ENCODE results near the gene SLC16A11. TPM values are rescaled to one million over a fixed set of nuclear protein-coding genes. Genes with fewer than 3 reads are reported as not detected.

The SLC16A11 gene
- polyA plus RNA-seq, 1 donor, result 0.94 TPM

GRCh38 chr17:7017827-7018200 lies 26.1 kb downstream of the SLC16A11 start:
- no CpG with 5 or more reads among the region's 12 CpGs for WGBS (ENCODE audit: insufficient coverage, low lambda C conversion rate)
- peaks cover 27% of the 10 kb centered on the region for H3K4me1 ChIP-seq (ENCODE audit: control insufficient read depth, insufficient read depth, low read length)
- peaks cover 27% of the 10 kb centered on the region for H3K27me3 ChIP-seq (ENCODE audit: control insufficient read depth, insufficient read depth, low read length)
- H3K4me3 ChIP-seq (ENCODE audit: low read length), result no peak overlapping the region
- no peaks in the 10 kb centered on the region for H3K9me3 ChIP-seq (ENCODE audit: control insufficient read depth, low read depth, low read length)
- H3K27ac ChIP-seq (ENCODE audit: low read length), result no peak overlapping the region
- DNase-seq, result no peak
- H3K36me3 ChIP-seq (ENCODE audit: control insufficient read depth, insufficient read depth, low read length), result peaks cover 12% of the 10 kb centered on the region

DNA sequence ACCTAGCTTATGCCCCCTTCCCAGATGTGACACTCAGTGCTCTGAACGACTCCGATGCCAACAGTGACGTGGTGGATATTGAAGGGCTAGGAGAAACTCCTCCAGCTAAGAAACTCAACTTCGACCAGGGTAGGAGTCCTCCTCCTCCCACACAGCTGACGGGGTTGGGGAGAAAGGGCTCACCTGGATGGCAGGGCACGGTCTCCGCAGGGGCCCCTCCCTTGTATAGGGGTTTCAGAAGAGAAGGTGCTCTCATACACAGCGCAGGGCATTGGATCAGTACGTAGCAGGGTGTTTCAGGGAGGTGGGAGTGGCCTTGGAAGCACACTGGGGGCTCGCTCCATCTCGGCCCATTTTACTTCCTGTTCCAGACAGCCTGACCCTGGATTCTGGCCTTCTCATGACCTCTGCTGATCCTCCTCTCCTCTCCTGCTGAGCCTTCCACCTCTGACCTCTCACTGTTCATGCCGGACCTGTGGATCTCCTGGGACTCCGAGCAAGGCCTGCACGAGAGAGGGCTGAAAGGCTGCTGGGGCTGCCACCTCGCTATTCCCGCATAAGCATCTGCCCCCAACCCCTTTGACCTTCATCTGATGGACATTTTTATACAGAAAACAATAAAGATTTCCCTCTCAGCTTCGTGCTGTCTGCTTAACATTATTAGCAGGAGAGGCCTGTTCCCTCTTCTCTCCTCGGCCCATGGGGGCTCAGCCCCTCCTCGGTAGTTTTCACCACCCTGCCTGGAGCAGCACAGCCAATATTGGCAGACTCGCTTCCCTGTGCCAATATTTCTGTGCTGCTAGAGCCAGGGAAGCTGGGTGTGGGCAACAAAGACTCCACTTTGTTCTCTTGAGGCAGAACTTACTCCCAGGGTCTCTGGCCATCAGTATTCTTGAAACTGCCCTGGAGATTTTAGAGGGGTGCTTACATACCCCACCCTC lies 26.7 kb downstream of the SLC16A11 start:
- Histone ChIP-seq H3K4me3 (ENCODE audit: low read length) (no peak overlapping the region), H3K4me1 (ENCODE audit: control insufficient read depth, insufficient read depth, low read length) (peaks cover 22% of the 10 kb centered on the region), H3K27me3 (ENCODE audit: control insufficient read depth, insufficient read depth, low read length) (peaks cover 21% of the 10 kb centered on the region), H3K36me3 (ENCODE audit: control insufficient read depth, insufficient read depth, low read length) (peaks cover 12% of the 10 kb centered on the region), H3K27ac (ENCODE audit: low read length) (no peak overlapping the region), H3K9me3 (ENCODE audit: control insufficient read depth, low read depth, low read length) (no peaks in the 10 kb centered on the region)
- no peak for DNase-seq
- WGBS (ENCODE audit: insufficient coverage, low lambda C conversion rate), result no CpG with 5 or more reads among the region's 20 CpGs

DNA sequence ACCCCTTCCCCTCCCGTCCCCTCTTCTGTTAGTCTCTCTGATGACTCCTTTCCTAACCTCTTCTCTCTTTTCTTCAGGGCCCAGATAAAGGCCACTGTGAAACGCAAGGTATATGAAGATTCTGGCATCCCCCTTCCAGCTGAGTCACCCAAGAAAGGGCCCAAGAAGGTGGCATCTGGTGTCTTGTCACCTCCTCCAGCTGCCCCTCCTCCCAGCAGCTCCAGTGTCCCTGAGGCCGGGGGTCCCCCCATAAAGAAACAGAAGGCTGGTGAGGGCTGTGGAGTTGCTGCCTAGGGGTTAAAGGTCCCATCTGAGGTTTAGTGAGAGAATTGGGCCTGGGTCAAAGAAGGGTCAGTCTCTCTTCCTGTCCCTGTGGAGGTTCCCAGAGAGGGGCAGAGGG lies 27.5 kb downstream of the SLC16A11 start:
- Histone ChIP-seq H3K4me3 (ENCODE audit: low read length) (no peak overlapping the region), H3K27ac (ENCODE audit: low read length) (no peak overlapping the region), H3K4me1 (ENCODE audit: control insufficient read depth, insufficient read depth, low read length) (peaks cover 16% of the 10 kb centered on the region), H3K27me3 (ENCODE audit: control insufficient read depth, insufficient read depth, low read length) (peaks cover 13% of the 10 kb centered on the region), H3K36me3 (ENCODE audit: control insufficient read depth, insufficient read depth, low read length) (peaks cover 12% of the 10 kb centered on the region), H3K9me3 (ENCODE audit: control insufficient read depth, low read depth, low read length) (no peaks in the 10 kb centered on the region)
- no CpG with 5 or more reads among the region's 3 CpGs for WGBS (ENCODE audit: insufficient coverage, low lambda C conversion rate)
- DNase-seq, result no peak

- Histone ChIP-seq H3K4me3 (ENCODE audit: low read length) (peak overlapping the region; percentile 82), H3K27me3 (ENCODE audit: control insufficient read depth, insufficient read depth, low read length) (peaks cover 4% of the 10 kb centered on the region), H3K9me3 (ENCODE audit: control insufficient read depth, low read depth, low read length) (no peaks in the 10 kb centered on the region), H3K4me1 (ENCODE audit: control insufficient read depth, insufficient read depth, low read length) (peaks cover 23% of the 10 kb centered on the region), H3K27ac (ENCODE audit: low read length) (peak overlapping the region; percentile 96), H3K36me3 (ENCODE audit: control insufficient read depth, insufficient read depth, low read length) (peaks cover 12% of the 10 kb centered on the region)
- DNase-seq, result no peak
- WGBS (ENCODE audit: insufficient coverage, low lambda C conversion rate), result no CpG with 5 or more reads among the region's 56 CpGs
These were observed 28.6 kb downstream of the SLC16A11 start for GRCh38 chr17:7014995-7015958.

GRCh38 chr17:7014261-7014994 lies 29.5 kb downstream of the SLC16A11 start:
- H3K4me3 ChIP-seq (ENCODE audit: low read length), result peak overlapping the region; percentile 82
- peak; percentile 97 to 99 for DNase-seq
- peaks cover 15% of the 10 kb centered on the region for H3K36me3 ChIP-seq (ENCODE audit: control insufficient read depth, insufficient read depth, low read length)
- peaks cover 23% of the 10 kb centered on the region for H3K4me1 ChIP-seq (ENCODE audit: control insufficient read depth, insufficient read depth, low read length)
- no peaks in the 10 kb centered on the region for H3K27me3 ChIP-seq (ENCODE audit: control insufficient read depth, insufficient read depth, low read length)
- no peaks in the 10 kb centered on the region for H3K9me3 ChIP-seq (ENCODE audit: control insufficient read depth, low read depth, low read length)
- WGBS (ENCODE audit: insufficient coverage, low lambda C conversion rate), result no CpG with 5 or more reads among the region's 75 CpGs
- H3K27ac ChIP-seq (ENCODE audit: low read length), result peak overlapping the region; percentile 96

- H3K27ac ChIP-seq (ENCODE audit: low read length), result peak overlapping the region; percentile 96
- no peak for DNase-seq
- H3K4me1 ChIP-seq (ENCODE audit: control insufficient read depth, insufficient read depth, low read length), result peaks cover 23% of the 10 kb centered on the region
- no peaks in the 10 kb centered on the region for H3K9me3 ChIP-seq (ENCODE audit: control insufficient read depth, low read depth, low read length)
- no peaks in the 10 kb centered on the region for H3K27me3 ChIP-seq (ENCODE audit: control insufficient read depth, insufficient read depth, low read length)
- WGBS (ENCODE audit: insufficient coverage, low lambda C conversion rate), result no CpG with 5 or more reads among the region's 6 CpGs
- peak overlapping the region; percentile 82 for H3K4me3 ChIP-seq (ENCODE audit: low read length)
- peaks cover 18% of the 10 kb centered on the region for H3K36me3 ChIP-seq (ENCODE audit: control insufficient read depth, insufficient read depth, low read length)
These were observed 32.0 kb downstream of the SLC16A11 start for GRCh38 chr17:7011942-7012254.

- H3K4me1 ChIP-seq (ENCODE audit: control insufficient read depth, insufficient read depth, low read length), result peaks cover 23% of the 10 kb centered on the region
- H3K27ac ChIP-seq (ENCODE audit: low read length), result peak overlapping the region; percentile 96
- H3K27me3 ChIP-seq (ENCODE audit: control insufficient read depth, insufficient read depth, low read length), result no peaks in the 10 kb centered on the region
- 59% methylated on average over 7 of the region's 14 CpGs for WGBS (ENCODE audit: insufficient coverage, low lambda C conversion rate)
- no peaks in the 10 kb centered on the region for H3K9me3 ChIP-seq (ENCODE audit: control insufficient read depth, low read depth, low read length)
- H3K4me3 ChIP-seq (ENCODE audit: low read length), result peak overlapping the region; percentile 82
- no peak for DNase-seq
- peaks cover 17% of the 10 kb centered on the region for H3K36me3 ChIP-seq (ENCODE audit: control insufficient read depth, insufficient read depth, low read length)
These were observed 32.5 kb downstream of the SLC16A11 start for GRCh38 chr17:7011415-7011814.

GRCh38 chr17:7010523-7010922 lies 33.4 kb downstream of the SLC16A11 start:
- Histone ChIP-seq H3K27me3 (ENCODE audit: control insufficient read depth, insufficient read depth, low read length) (no peaks in the 10 kb centered on the region), H3K9me3 (ENCODE audit: control insufficient read depth, low read depth, low read length) (no peaks in the 10 kb centered on the region), H3K27ac (ENCODE audit: low read length) (peak overlapping the region; percentile 13), H3K4me3 (ENCODE audit: low read length) (peak overlapping the region; percentile 82), H3K4me1 (ENCODE audit: control insufficient read depth, insufficient read depth, low read length) (peaks cover 23% of the 10 kb centered on the region), H3K36me3 (ENCODE audit: control insufficient read depth, insufficient read depth, low read length) (peaks cover 17% of the 10 kb centered on the region)
- no peak for DNase-seq
- no CpG with 5 or more reads among the region's 2 CpGs for WGBS (ENCODE audit: insufficient coverage, low lambda C conversion rate)

DNA sequence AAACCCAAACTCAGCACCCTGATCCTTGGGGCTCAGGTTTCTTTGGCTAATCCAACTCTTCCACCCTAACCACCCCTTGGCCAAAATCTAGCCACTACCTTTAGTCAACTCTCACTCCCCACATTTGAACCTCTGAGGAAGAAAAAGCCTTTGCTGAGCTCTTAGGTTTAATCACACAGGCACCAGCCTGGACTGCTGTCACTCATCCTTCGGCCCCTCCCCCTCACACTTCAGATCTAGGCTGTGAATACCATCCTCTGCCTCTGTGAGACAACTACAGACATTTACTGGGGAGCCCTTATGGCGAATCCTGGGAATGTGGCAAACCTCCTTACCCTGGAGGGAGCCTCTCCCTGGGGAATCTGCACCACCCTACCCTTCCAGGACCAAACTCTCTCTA lies 36.7 kb downstream of the SLC16A11 start:
- no peak for DNase-seq
- Histone ChIP-seq H3K4me3 (ENCODE audit: low read length) (no peak overlapping the region), H3K27me3 (ENCODE audit: control insufficient read depth, insufficient read depth, low read length) (no peaks in the 10 kb centered on the region), H3K4me1 (ENCODE audit: control insufficient read depth, insufficient read depth, low read length) (peaks cover 9% of the 10 kb centered on the region), H3K27ac (ENCODE audit: low read length) (no peak overlapping the region), H3K36me3 (ENCODE audit: control insufficient read depth, insufficient read depth, low read length) (peaks cover 30% of the 10 kb centered on the region), H3K9me3 (ENCODE audit: control insufficient read depth, low read depth, low read length) (no peaks in the 10 kb centered on the region)
- WGBS (ENCODE audit: insufficient coverage, low lambda C conversion rate), result no CpG with 5 or more reads among the region's 2 CpGs

DNA sequence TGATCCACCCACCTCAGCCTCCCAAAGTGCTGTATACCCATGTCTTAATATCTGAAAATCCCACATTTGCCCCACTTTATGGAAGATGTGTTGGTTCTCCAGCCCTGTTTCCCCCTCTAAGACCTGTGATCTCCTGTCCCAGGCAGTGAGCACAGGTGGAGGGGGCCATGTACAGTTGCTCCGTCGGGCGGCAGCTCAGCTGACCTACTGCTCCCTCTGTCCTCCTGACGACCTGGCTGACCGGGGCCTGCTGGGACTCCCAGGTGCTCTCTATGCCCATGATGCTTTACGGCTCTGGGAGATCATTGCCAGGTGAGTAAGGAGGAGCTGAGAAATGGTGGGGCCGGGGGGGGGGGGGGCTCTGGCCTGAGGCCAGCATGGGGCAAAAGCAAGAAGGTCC lies 38.2 kb downstream of the SLC16A11 start:
- no peak for DNase-seq
- WGBS (ENCODE audit: insufficient coverage, low lambda C conversion rate), result no CpG with 5 or more reads among the region's 7 CpGs
- Histone ChIP-seq H3K27ac (ENCODE audit: low read length) (no peak overlapping the region), H3K27me3 (ENCODE audit: control insufficient read depth, insufficient read depth, low read length) (no peaks in the 10 kb centered on the region), H3K4me1 (ENCODE audit: control insufficient read depth, insufficient read depth, low read length) (peaks cover 6% of the 10 kb centered on the region), H3K9me3 (ENCODE audit: control insufficient read depth, low read depth, low read length) (no peaks in the 10 kb centered on the region), H3K4me3 (ENCODE audit: low read length) (no peak overlapping the region), H3K36me3 (ENCODE audit: control insufficient read depth, insufficient read depth, low read length) (peaks cover 43% of the 10 kb centered on the region)
